ENCODE data around the gene TRPV4. TPM values are rescaled to one million over a fixed set of nuclear protein-coding genes. Genes with fewer than 3 reads are reported as not detected.

TRPV4 gene
- total RNA-seq, 2 donors from 2014 or later, result not detected

GRCh38 chr12:109765446-109765810 is 67.8 kb downstream of the TRPV4 start:
- ATAC-seq (no peak), DNase-seq (ENCODE audit: low spot score in 2 of 2) (peak in 1 of 2 donors; percentile 31)
- H3K9me3 Mint-ChIP-seq, result peaks cover 0 to 4% of the 10 kb centered on the region in 2 donors
- no peak overlapping the region for H3K27ac Mint-ChIP-seq
- H3K36me3 Mint-ChIP-seq, result peaks cover 0 to 5% of the 10 kb centered on the region in 2 donors

GRCh38 chr12:109764776-109765445 is 68.3 kb downstream of the TRPV4 start:
- ATAC-seq (no peak), DNase-seq (ENCODE audit: low spot score in 2 of 2) (peak in 1 of 2 donors; percentile 50)
- H3K36me3 Mint-ChIP-seq, result peaks cover 0 to 5% of the 10 kb centered on the region in 2 donors
- no peak overlapping the region for H3K27ac Mint-ChIP-seq
- peaks cover 0 to 4% of the 10 kb centered on the region in 2 donors for H3K9me3 Mint-ChIP-seq

GRCh38 chr12:109764123-109764522 is 69.1 kb downstream of the TRPV4 start:
- Mint-ChIP-seq H3K36me3 (peaks cover 0 to 5% of the 10 kb centered on the region in 2 donors), H3K27ac (no peak overlapping the region), H3K9me3 (peaks cover 0 to 4% of the 10 kb centered on the region in 2 donors)
- ATAC-seq (no peak), DNase-seq (ENCODE audit: low spot score in 2 of 2) (no peak)

DNA sequence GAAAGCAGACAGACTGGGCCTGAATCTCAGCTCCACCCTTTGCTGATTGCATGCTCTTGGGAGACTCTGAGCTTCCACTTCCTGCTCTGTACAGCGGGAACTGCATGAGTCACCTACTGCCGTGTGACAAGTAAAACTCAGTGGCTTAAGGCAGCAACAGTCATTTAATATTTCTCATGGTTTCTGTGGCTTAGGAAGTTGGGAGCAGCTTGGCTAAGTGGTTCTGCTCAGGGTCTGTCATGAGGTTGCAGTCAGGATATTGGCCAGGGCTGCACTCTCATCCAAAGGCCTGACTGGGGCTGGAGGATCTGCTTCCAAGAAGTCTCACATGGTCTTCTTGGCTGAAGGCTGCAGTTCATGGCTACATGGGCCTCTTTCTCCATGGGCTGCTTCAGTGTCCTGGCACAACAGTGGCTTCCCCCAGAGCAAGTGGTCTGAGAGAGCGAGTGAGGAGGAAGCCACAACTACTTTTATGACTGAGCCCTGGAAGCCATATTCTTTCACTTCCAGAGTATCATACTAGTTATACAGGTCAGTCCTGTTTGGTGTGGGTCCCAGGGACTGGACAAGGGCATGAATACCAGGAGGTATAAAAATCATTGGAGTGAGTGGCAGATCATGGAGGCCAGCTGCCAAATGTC is 69.9 kb downstream of the TRPV4 start:
- peak; percentile 88 to 92 for ATAC-seq
- H3K27ac Mint-ChIP-seq, result no peak overlapping the region
- peaks cover 0 to 4% of the 10 kb centered on the region in 2 donors for H3K9me3 Mint-ChIP-seq
- peaks cover 0 to 5% of the 10 kb centered on the region in 2 donors for H3K36me3 Mint-ChIP-seq
- DNase-seq (ENCODE audit: low spot score in 2 of 2), result peak in 1 of 2 donors; percentile 55

DNA sequence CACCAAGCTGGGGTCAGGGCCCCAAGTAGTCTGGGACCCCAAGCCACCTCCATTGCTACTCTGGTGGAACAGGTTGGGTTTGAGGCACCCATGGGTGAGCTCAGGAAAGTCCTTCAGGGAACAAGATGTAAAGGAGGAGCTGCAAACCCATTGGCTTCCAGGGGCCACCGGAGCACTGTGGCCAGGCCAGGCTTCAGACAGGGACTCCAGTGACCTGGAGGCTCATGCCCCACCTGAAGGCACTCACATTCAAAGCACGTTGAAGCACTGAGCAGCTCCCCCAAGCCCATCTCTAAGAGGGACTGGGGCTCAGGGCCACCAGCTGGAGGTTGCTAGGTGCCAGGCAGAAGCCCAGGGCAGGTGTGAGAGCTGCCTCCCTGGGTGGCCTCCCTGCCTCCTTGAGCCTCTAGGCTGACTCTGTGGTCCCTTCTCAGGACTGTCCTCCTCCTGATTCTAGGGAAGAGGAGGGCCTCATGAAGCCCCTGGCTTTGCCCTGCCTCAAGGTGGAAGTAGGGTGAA is 70.5 kb downstream of the TRPV4 start:
- H3K36me3 Mint-ChIP-seq, result peaks cover 0 to 5% of the 10 kb centered on the region in 2 donors
- ATAC-seq (no peak), DNase-seq (ENCODE audit: low spot score in 2 of 2) (peak in 1 of 2 donors; percentile 52)
- peaks cover 0 to 5% of the 10 kb centered on the region in 2 donors for H3K9me3 Mint-ChIP-seq
- no peak overlapping the region for H3K27ac Mint-ChIP-seq

DNA sequence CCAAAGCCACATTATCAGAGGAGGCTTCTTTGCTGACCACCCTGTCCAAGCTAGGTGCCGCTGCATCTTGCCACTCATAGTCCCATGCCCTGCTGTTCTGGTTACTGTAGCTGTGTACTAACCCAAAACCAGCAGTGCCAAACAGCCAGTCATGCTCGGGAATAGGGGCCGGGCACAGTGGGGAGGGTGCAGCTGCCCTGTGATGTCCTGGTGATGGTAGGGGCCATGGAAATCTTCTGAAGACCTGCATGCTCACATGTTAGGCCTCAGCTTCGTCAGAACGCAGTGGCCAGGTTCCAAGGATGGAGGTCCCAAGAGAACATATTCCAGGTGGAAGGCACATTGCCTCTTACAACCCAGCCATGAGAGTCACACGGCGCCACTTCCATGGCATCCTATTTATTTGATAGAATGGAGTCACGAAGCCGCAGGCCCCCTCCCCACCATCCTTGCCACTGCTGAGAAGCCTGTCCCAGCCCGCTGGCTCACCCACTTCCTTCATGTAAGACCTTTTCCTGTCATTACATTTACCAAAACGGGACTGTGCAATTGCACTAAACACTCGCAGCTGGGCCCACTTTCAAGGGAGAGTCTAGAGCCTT is 71.0 kb downstream of the TRPV4 start:
- ATAC-seq, result no peak
- peaks cover under 1 to 10% of the 10 kb centered on the region in 2 donors for H3K9me3 Mint-ChIP-seq
- peaks cover 2 to 10% of the 10 kb centered on the region in 2 donors for H3K36me3 Mint-ChIP-seq
- DNase-seq (ENCODE audit: low spot score in 2 of 2), result peak in 1 of 2 donors; percentile 35
- no peak overlapping the region for H3K27ac Mint-ChIP-seq

DNA sequence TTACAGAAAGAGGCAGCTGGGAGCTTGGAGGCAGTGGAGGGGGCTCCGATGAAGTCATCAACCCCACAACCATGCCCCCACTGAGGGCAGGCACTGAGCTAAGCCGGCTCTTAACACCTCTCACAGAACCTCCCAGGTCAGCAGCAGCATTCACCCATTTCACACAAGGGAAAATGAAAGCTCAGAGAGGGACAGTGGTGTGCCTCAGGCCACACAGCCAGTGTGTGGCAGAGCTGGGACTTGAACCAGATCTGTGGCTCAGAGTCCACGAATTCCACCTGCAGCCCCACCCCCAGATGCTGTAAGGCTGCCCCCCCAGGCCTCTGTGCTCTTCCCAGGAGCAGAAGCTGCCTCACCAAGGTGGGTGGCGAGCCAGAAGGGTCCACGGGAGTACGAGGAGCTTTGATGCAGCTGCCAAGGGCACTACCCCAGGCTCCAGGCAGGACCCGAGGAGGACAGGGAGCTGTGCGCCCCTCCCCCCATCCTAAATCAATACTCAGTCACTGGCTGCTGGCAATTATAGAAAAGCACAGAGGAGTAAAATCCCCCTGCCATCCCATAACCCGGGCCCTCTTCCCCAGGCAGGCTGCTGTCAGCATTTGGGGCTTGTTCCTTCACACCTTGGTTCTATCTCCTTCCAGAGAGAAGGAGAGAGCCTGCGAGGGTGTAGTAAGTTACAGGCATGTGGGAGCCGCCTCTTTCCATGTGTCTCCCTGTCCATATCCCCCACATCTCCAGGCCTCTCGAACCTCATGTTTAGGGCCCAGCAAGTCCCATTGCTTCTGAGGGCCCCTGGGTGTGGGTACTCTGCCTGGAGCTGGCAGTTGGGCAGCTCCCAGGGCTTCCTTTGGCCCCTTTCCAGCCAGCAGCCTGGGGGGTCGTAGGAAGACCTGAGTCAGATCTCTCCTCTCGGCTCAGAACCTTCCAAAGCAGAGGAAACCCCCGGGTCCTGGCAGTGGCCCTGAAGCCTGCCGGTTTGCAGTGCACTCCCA is 72.0 kb downstream of the TRPV4 start:
- Mint-ChIP-seq H3K27ac (no peak overlapping the region), H3K36me3 (peaks cover 12 to 19% of the 10 kb centered on the region in 2 donors), H3K9me3 (peaks cover 5 to 16% of the 10 kb centered on the region in 2 donors)
- ATAC-seq (no peak), DNase-seq (ENCODE audit: low spot score in 2 of 2) (peak in 1 of 2 donors; percentile 41)

DNA sequence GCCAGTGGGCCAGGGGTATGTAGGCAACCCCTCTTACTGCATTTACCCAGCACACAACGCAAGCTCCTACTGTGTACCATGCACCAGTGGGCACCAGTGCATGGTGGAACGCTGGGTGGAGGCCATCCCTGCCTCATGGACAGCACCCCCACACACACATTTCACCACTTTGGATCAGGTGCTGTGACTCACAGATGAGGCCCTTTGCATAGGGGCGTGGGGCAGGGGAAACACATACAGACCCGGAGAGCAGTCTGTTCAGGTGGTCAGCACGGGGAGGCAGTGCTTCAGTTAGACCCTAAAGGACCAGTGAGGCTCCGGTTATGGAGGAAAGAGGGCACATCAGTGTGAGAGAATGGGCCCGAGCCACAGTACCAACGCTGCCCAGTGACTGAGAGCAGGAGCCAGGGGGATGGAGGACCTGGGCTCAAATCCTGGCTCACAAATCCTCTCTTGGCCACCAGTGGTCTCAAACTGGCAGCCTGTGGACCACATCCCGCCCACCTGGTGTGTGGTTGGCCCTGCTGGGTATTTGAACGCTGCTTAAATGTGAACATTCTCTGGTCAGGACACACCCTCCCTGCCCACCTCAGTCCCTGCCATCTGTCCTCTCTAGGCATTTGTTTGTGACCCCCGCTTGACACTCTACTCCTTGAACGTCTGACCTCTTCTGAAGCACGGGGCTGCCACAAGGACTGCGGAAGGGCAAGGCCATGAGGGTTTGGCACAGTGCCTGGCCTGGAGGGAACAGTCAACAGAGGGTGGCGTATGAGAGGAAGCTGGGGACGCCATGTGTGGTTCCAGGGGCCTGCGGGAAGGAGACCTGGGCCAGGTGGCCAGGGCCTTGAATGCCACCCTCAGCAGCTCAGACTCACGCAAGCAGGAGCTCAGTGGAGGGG is 72.9 kb downstream of the TRPV4 start:
- peaks cover 9 to 16% of the 10 kb centered on the region in 2 donors for H3K9me3 Mint-ChIP-seq
- no peak overlapping the region for H3K27ac Mint-ChIP-seq
- DNase-seq (ENCODE audit: low spot score in 2 of 2) (peak in 1 of 2 donors; percentile 50), ATAC-seq (no peak)
- H3K36me3 Mint-ChIP-seq, result peaks cover 15 to 19% of the 10 kb centered on the region in 2 donors

DNA sequence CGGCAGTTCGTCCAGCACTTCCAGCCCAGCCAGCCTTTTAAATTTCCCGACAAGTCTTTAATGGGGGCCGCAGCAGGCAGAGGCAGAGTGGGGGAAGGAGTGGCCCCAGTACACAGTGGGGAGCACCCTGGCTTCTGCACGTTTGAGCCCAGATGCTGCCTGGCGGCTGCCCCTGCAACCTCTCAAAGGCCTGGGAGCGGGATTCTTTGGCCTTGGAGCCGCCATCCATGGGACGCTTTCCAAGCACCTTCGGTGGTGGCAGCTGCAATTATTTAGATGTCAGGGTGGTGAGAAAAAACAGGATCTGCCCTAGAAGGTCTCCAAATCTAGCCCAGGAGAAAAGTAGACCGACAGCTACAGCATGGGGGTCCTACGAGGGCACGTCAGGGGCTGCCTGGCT is 73.6 kb downstream of the TRPV4 start:
- ATAC-seq (no peak), DNase-seq (ENCODE audit: low spot score in 2 of 2) (no peak)
- Mint-ChIP-seq H3K36me3 (peaks cover 15 to 19% of the 10 kb centered on the region in 2 donors), H3K27ac (no peak overlapping the region), H3K9me3 (peaks cover 9 to 16% of the 10 kb centered on the region in 2 donors)

GRCh38 chr12:109758426-109759420 is 74.5 kb downstream of the TRPV4 start:
- no peak overlapping the region for H3K27ac Mint-ChIP-seq
- ATAC-seq, result no peak
- H3K9me3 Mint-ChIP-seq, result peaks cover 9 to 16% of the 10 kb centered on the region in 2 donors
- peak in 1 of 2 donors; percentile 42 for DNase-seq (ENCODE audit: low spot score in 2 of 2)
- H3K36me3 Mint-ChIP-seq, result peaks cover 15 to 19% of the 10 kb centered on the region in 2 donors

DNA sequence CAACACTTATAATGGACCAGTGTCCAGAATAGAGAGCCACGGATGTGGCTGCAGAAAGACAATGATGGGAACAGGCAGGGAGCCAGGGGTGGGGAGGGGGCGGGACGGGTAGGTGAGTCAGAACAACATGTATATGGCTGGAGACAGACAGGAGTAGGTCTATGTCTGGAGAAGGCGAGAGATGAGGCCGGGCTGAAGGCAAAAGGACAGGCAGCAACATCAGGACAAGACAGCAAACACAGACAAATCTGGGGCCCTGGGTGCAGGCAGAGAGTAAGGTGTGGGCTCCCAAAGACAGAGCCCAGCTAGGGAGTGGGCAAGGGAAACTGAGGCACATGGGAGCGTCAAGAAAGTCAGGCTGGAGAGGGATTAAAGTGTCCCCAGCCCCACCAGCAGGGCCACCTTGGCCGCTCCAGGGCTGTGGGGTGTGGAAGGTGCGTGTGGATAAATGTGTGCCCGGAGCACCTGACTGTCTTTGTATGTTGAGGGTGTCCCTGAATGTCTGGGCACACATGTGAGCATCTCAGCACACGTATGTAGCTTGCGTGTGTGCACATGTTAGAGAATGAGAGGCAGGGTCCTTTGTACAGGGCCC is 75.4 kb downstream of the TRPV4 start:
- ATAC-seq (no peak), DNase-seq (ENCODE audit: low spot score in 2 of 2) (no peak)

GRCh38 chr12:109756457-109756856 is 76.7 kb downstream of the TRPV4 start:
- Mint-ChIP-seq H3K36me3 (peaks cover 14 to 15% of the 10 kb centered on the region in 2 donors), H3K9me3 (peaks cover 9 to 12% of the 10 kb centered on the region in 2 donors), H3K27ac (no peak overlapping the region)
- DNase-seq (ENCODE audit: low spot score in 2 of 2) (no peak), ATAC-seq (no peak)

More for the DNA sequence above, 75.4 kb downstream of the TRPV4 start:
- peaks cover 9 to 12% of the 10 kb centered on the region in 2 donors for H3K9me3 Mint-ChIP-seq
- H3K36me3 Mint-ChIP-seq, result peaks cover 14 to 15% of the 10 kb centered on the region in 2 donors
- H3K27ac Mint-ChIP-seq, result no peak overlapping the region

DNA sequence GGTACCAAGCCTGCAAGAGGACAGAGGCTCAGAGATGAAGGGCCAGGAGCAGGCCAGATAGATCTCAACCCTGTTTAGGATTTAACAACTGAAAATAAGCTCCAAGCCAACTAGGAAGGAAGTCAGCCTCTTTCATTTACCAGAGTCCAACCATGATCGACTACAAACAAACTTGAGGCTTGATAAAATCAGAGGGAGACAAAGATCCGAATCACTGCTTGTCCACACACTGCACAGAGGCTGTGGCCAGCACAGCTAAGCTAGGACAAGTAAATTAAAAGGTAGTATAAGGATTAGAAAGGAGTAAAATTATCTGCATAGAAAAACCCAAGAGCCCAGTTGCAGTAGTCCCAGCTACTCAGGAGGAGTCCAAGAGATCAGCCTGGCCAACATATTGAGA is 79.2 kb downstream of the TRPV4 start:
- peaks cover 9 to 12% of the 10 kb centered on the region in 2 donors for H3K9me3 Mint-ChIP-seq
- peaks cover 14 to 15% of the 10 kb centered on the region in 2 donors for H3K36me3 Mint-ChIP-seq
- H3K27ac Mint-ChIP-seq, result no peak overlapping the region
- DNase-seq (ENCODE audit: low spot score in 2 of 2), result no peak
- ATAC-seq, result no peak

DNA sequence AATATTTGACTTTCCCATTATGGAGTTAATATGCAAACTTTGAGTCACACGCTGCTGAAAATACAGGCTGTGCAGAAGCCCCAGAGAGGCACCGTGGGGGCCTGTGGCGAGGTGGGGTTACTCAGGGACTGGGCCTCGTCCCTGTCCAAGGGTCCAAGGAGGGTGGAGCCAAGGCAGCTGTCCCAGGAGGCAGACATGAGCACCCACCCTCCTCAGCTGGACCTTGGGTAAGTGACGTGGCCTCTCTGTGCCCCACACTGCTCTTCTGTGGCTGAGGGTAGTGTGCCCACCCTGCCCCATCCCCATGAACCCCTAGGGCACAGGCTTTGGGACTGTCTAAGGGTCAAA is 80.2 kb downstream of the TRPV4 start:
- peaks cover 9 to 12% of the 10 kb centered on the region in 2 donors for H3K9me3 Mint-ChIP-seq
- no peak for ATAC-seq
- peak in 1 of 2 donors; percentile 23 for DNase-seq (ENCODE audit: low spot score in 2 of 2)
- H3K36me3 Mint-ChIP-seq, result peaks cover 14 to 15% of the 10 kb centered on the region in 2 donors
- H3K27ac Mint-ChIP-seq, result no peak overlapping the region

Data from activated naive CD4-positive, alpha-beta T cell treated with anti-CD3 and anti-CD28 coated beads, Interleukin-2, amount 50 U/mL, for 72 hours (primary cell).